Heart right ventricle (tissue), 16 donors: ENCODE data around the gene ANO10. TPM values are rescaled to one million over a fixed set of nuclear protein-coding genes. Genes with fewer than 3 reads are reported as not detected.

Experiments
- ATAC-seq, 8 donors: fragments of 200-7000 bp; cut with Tn5 transposase; one replicate each; pipeline ENCODE4 v1.9.1; 2020; ENCODE audit warnings: mild to moderate bottlenecking in 8 of 8, moderate library complexity in 8 of 8, moderate number of reproducible peaks in 1 of 8
- DNase-seq, 2 donors: peaks; one replicate each; pipeline ENCODE4 v3.0.0-alpha.2; 2020
- H3K27ac ChIP-seq, 10 donors: fragments of 200-600 bp; sonication (generic) in 2 of 10; one replicate each; pipeline versions ENCODE4 v1.5.0 to v1.8.0; 2020 to 2022; ENCODE audit warnings: mild to moderate bottlenecking in 3 of 10
- H3K27me3 ChIP-seq, 7 donors: fragments of 200-600 bp; one replicate each; pipeline ENCODE4 v1.8.0; 2021 to 2022; ENCODE audit warnings: mild to moderate bottlenecking in 2 of 7
- H3K36me3 ChIP-seq, 9 donors: fragments of 200-600 bp; sonication (generic) in 1 of 9; one replicate each; pipeline versions ENCODE4 v1.5.0 to v1.8.0; 2020 to 2022; ENCODE audit warnings: mild to moderate bottlenecking in 2 of 9
- H3K4me1 ChIP-seq, 9 donors: fragments of 200-600 bp; sonication (generic) in 1 of 9; one replicate each; pipeline versions ENCODE4 v1.5.0 to v1.8.0; 2020 to 2022; ENCODE audit warnings: mild to moderate bottlenecking in 4 of 9
- H3K4me3 ChIP-seq, 10 donors: fragments of 200-600 bp; sonication (generic) in 2 of 10; one replicate each; pipeline versions ENCODE4 v1.5.0 to v1.8.0; 2020 to 2022; ENCODE audit warnings: mild to moderate bottlenecking in 7 of 10, moderate library complexity in 2 of 10
- H3K9me3 ChIP-seq, 11 donors: fragments of 200-600 bp in 10 of 11; sonication (generic) in 2 of 11; one replicate each; pipeline versions ENCODE4 v1.5.0 to v1.8.0; 2013 to 2022; ENCODE audit warnings: mild to moderate bottlenecking in 2 of 11, control low read depth in 1 of 11, moderate library complexity in 1 of 11
- WGBS, 2 donors: extraction: QIAGEN DNeasy Blood & Tissue Kit; methylation state at CpG; one replicate each; pipeline ENCODE4 v1.1.7; 2013; ENCODE audit warnings: inconsistent platforms in 1 of 2; 5-methylcytosine and 5-hydroxymethylcytosine counted together
- intact Hi-C, 10 donors: fragments of 100-400 bp; cut with DNase I; formaldehyde crosslinking; loops; one replicate each; pipeline versions ENCODE4 v1.11.1 to v1.14.2; 2022
- polyA plus RNA-seq, 2 donors: library from polyadenylated mRNA; stranded (reverse); fragments of 200-250 nt; gene quantifications; one replicate each; pipeline ENCODE4 v1.2.3, GENCODE V29; 2013
- total RNA-seq, 10 donors: library from RNA; stranded (reverse); fragmentation: NEBNext Ultra II Directional in 3 of 10; extraction: Animal tissue kit (Norgen Biotek cat#: 25700) in 3 of 10; gene quantifications; one replicate each; pipeline versions ENCODE4 v1.2.1 to v1.2.4, GENCODE V29; 2021 to 2023
- TF ChIP-seq, protein P1 (sequence below), 9 donors: fragments of 200-600 bp; sonication (generic) in 2 of 9; IDR thresholded peaks; one replicate each; pipeline versions ENCODE4 v1.5.0 to v1.8.0; 2021 to 2022; ENCODE audit warnings: antibody characterized with exemption in 9 of 9, mild to moderate bottlenecking in 5 of 9, moderate library complexity in 1 of 9
- donor health status: Arrhythmogenic right ventricular cardiomyopathy.
- donor health status: ischemic (EF 13 %, LVEDD 7.1; RV severe dilation, severe dysfunction).
- donor health status: healthy with polysubstance abuse.
- donor health status: DM: no; HTN: yes; CAD: no.
- donor health status: DM: no; HTN: no; CAD: no.
- donor health status: ischemic (EF 25% LVEDD 6.9; RV normal size, moderate dysfunction).
- donor health status: ischemic (EF 25% LVEDD 5.7; RV mildly dilated, moderate dysfunction).
- donor health status: healthy.
- donor health status: DM: yes; HTN: yes; CAD: no.
- donor health status: Ischemic cardiomyopathy.
- donor health status: ischemic (EF 35%, LVEDD 5.7; RV mildly dilated, moderate dysfunction).
- donor health status: nonischemic (EF 11% LVEDD 7.7; RV severe dilation, severe dysfunction).
- donor health status: DM: yes; HTN: yes; CAD: no.
- donor health status: PGD.
- donor health status: ischemic (EF 29% LVEDD 5.4; RV normal size, mild dysfunction).
- donor health status: nonischemic (EF 23%, LVEDD 6.1; RV moderate dilation, normal function).

The ANO10 gene
- total and polyA plus RNA-seq, 12 donors, result 7.1 to 24.2 (median 13.3) TPM

DNA sequence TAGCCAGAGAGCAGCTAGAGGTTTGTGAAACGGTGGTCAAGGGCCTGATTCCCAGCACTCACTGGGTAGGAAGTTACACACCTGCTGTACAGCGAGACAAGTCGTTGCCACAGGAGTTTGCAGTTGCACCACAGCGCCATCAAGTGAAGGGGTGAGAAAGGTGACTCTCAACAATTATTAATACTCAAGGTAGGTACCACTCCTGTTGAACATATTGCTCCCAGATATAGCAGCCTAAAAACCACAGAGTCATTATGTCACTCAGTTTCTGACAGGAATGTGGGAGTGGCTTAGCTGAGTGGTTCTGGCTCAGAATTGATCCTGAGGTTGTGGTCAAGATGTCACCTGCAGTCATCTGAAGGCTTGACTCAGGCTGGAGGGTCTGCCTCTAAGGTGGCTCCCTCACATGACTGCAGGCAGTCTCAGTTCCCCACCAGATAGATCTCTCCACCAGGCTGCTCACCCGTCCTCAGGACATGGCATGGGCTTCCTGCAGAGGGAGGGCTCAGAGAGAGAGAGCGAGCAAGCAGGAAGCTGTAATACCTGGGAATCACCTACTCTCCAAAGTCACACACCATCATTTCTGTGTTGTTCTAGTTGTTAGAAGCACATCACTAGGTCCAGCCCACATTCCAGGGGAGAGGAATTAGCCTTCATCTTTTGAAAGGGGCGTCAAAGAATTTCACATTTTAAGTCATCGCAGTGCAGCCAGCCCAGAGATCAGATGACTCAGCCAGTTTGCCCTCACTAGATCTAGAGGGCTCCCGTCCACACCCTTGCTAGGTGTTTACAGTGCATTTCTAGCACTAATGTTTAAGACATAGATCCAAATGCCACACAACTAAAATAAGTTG is 17.0 kb upstream of the ANO10 start:
- 66 to 71% methylated on average over 9 of the region's 9 CpGs for WGBS, 2 donors
- ATAC-seq, result no peak
- no peak overlapping the region for H3K4me3 ChIP-seq
- H3K36me3 ChIP-seq, result no peaks in the 10 kb centered on the region
- H3K27me3 ChIP-seq, result no peaks in the 10 kb centered on the region
- H3K27ac ChIP-seq, result no peak overlapping the region
- TF ChIP-seq, protein P1, sequence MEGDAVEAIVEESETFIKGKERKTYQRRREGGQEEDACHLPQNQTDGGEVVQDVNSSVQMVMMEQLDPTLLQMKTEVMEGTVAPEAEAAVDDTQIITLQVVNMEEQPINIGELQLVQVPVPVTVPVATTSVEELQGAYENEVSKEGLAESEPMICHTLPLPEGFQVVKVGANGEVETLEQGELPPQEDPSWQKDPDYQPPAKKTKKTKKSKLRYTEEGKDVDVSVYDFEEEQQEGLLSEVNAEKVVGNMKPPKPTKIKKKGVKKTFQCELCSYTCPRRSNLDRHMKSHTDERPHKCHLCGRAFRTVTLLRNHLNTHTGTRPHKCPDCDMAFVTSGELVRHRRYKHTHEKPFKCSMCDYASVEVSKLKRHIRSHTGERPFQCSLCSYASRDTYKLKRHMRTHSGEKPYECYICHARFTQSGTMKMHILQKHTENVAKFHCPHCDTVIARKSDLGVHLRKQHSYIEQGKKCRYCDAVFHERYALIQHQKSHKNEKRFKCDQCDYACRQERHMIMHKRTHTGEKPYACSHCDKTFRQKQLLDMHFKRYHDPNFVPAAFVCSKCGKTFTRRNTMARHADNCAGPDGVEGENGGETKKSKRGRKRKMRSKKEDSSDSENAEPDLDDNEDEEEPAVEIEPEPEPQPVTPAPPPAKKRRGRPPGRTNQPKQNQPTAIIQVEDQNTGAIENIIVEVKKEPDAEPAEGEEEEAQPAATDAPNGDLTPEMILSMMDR (IDR thresholded peaks at IDR 0.05), result peak in 2 of 9 donors; percentile 4 to 10
- peaks cover 0 to 5% (median 0%) of the 10 kb centered on the region in 11 donors for H3K9me3 ChIP-seq
- intact Hi-C loops, result no loop called here
- no peak for DNase-seq
- H3K4me1 ChIP-seq, result peaks cover 0 to 9% (median 0%) of the 10 kb centered on the region in 9 donors

DNA sequence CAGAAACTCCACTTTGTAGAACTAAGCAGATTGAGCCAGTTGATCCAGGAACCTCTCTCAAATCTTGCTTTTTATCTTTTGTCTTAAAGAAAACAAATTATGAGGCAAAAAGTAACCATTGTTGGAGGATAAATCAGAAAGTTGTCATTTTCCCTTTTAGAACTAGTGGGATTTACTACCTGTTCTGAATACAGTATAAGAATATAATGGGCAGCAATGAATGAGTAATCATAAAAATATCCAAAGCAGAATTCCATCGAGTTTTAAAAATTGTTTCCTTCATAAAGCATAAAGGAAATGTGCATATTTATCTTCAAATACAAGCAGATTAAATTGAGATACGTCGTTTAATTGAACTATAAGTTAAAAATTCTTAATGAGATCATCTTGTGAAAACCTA is 15.9 kb upstream of the ANO10 start:
- TF ChIP-seq, protein P1 (IDR thresholded peaks at IDR 0.05), result no peak
- Histone ChIP-seq H3K4me1 (peaks cover 0 to 9% (median 0%) of the 10 kb centered on the region in 9 donors), H3K36me3 (no peaks in the 10 kb centered on the region), H3K9me3 (peaks cover 0 to 12% (median 0%) of the 10 kb centered on the region in 11 donors), H3K27ac (no peak overlapping the region), H3K27me3 (no peaks in the 10 kb centered on the region), H3K4me3 (no peak overlapping the region)
- WGBS, 2 donors, result 78 to 83% methylated on average over 3 of the region's 3 CpGs
- intact Hi-C loops, result no loop called here
- ATAC-seq (no peak), DNase-seq (no peak)

DNA sequence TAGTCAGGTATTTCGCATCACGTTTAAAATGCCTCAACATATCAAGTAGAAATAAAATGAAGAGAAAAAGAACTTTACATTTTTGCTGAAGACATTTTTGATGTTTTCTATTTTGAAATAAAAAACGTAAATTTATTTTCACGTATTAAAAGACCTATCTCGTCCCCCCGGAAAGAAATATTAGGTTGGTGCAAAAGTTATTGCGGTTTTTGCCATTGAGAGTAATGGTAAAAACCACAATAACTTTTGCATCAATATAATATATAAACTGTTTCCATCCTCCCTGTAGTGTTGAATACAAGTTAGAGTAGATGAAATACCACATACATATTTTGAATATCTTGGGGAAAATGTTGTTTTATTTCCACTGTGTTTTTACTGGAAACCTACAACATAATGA is 11.2 kb upstream of the ANO10 start:
- Histone ChIP-seq H3K9me3 (peaks cover 0 to 12% (median 0%) of the 10 kb centered on the region in 11 donors), H3K4me1 (no peaks in the 10 kb centered on the region), H3K27ac (no peak overlapping the region), H3K27me3 (peaks cover 0 to 3% (median 0%) of the 10 kb centered on the region in 7 donors), H3K36me3 (no peaks in the 10 kb centered on the region), H3K4me3 (no peak overlapping the region)
- ATAC-seq (no peak), DNase-seq (no peak)
- 77 to 78% methylated on average over 7 of the region's 7 CpGs for WGBS, 2 donors
- TF ChIP-seq, protein P1 (IDR thresholded peaks at IDR 0.05), result no peak
- intact Hi-C loops, result no loop called here

DNA sequence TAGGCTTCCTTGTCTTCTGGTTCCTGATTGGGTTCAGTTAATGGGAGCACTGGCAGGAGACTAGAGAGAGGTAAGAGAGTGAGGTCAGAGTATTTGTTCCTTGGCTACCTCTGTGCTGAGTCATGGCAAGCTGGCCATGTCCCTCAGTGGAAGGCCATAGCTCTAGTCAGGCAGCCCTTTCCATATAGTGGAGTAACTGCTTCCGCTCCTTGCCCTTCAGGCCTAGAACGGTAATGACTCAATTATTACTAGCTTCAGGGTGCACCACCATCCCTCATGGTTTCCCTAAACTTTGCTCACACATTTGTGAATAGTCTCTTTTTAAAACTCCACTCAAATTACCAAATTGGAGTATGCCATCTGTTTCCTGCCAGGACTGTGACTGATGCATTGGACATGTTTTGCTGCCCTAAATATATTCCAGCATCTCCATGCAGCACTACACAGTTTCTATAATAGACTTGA is 10.5 kb upstream of the ANO10 start:
- no peaks in the 10 kb centered on the region for H3K36me3 ChIP-seq
- ATAC-seq, result no peak
- peaks cover 0 to 12% (median 0%) of the 10 kb centered on the region in 11 donors for H3K9me3 ChIP-seq
- H3K4me3 ChIP-seq, result no peak overlapping the region
- no peak overlapping the region for H3K27ac ChIP-seq
- DNase-seq, result no peak
- intact Hi-C loops, result no loop called here
- WGBS, 2 donors, result 95 to 96% methylated on average over 2 of the region's 2 CpGs
- TF ChIP-seq, protein P1 (IDR thresholded peaks at IDR 0.05), result no peak
- H3K27me3 ChIP-seq, result peaks cover 0 to 3% (median 0%) of the 10 kb centered on the region in 7 donors
- H3K4me1 ChIP-seq, result no peaks in the 10 kb centered on the region
